ENCODE measurements around the gene CFAP70.

DNA sequence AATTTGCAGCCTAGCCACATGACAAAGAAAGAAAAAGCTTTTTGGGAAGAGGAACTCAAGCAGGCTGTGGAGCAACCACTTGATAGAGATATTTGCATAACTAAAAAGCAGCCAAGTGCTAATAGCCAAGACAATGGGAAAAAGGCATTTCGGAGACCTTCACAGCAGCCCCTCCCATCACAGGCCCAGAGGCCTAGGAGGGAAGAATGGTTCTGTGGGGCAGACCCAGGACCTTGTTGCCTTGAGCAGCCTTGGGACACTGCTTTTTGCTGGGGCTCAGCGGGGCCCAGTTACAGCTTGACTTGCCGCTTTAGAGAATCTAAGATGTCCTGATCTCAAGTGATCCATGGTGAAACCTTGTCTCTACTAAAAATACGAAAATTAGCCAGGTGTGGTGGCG, 152.3 kb downstream of the CFAP70 start:
- TF ChIP-seq, protein P1, sequence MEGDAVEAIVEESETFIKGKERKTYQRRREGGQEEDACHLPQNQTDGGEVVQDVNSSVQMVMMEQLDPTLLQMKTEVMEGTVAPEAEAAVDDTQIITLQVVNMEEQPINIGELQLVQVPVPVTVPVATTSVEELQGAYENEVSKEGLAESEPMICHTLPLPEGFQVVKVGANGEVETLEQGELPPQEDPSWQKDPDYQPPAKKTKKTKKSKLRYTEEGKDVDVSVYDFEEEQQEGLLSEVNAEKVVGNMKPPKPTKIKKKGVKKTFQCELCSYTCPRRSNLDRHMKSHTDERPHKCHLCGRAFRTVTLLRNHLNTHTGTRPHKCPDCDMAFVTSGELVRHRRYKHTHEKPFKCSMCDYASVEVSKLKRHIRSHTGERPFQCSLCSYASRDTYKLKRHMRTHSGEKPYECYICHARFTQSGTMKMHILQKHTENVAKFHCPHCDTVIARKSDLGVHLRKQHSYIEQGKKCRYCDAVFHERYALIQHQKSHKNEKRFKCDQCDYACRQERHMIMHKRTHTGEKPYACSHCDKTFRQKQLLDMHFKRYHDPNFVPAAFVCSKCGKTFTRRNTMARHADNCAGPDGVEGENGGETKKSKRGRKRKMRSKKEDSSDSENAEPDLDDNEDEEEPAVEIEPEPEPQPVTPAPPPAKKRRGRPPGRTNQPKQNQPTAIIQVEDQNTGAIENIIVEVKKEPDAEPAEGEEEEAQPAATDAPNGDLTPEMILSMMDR (IDR thresholded peaks at IDR 0.05), result no peak
- TF ChIP-seq POLR2A (IDR thresholded peaks at IDR 0.05) (no peak), POLR2AphosphoS5 (IDR thresholded peaks at IDR 0.05; ENCODE audit: insufficient read depth in 1 of 2, low read depth in 1 of 2) (no peak)
